Fibroblast of lung (primary cell): ENCODE measurements around the gene MAMLD1. TPM values are rescaled to one million over a fixed set of nuclear protein-coding genes. Genes with fewer than 3 reads are reported as not detected.

ENCODE experiments used
- DNase-seq, 2 donors: peaks; one replicate each; pipeline versions ENCODE4 v3.0.0 to v3.0.0-alpha.2; 2010; ENCODE audit warnings: low read depth in 2 of 2
- H2AFZ ChIP-seq: 2 replicates; pipeline ENCODE4 v1.5.1; 2012; ENCODE audit warnings: low read length, control low read depth, inconsistent platforms
- H3K27ac ChIP-seq: 2 replicates; pipeline ENCODE4 v1.5.1; 2011; ENCODE audit warnings: low read length, control low read depth; ENCODE audit not compliant: insufficient read depth
- H3K27me3 ChIP-seq: 2 replicates; pipeline ENCODE4 v1.5.1; 2011; ENCODE audit warnings: mild to moderate bottlenecking, low read length; ENCODE audit not compliant: control insufficient read depth, insufficient read depth
- H3K36me3 ChIP-seq: 2 replicates; pipeline ENCODE4 v1.5.1; 2011; ENCODE audit warnings: low read length; ENCODE audit not compliant: control insufficient read depth, insufficient read depth
- H3K4me1 ChIP-seq: 2 replicates; pipeline ENCODE4 v1.5.1; 2011; ENCODE audit warnings: low read length; ENCODE audit not compliant: control insufficient read depth, insufficient read depth; ENCODE audit errors: extremely low read depth
- H3K4me2 ChIP-seq: 2 replicates; pipeline ENCODE4 v1.5.1; 2011; ENCODE audit warnings: low read length, control low read depth; ENCODE audit not compliant: insufficient read depth; ENCODE audit errors: extremely low read depth
- H3K4me3 ChIP-seq, 4 experiments: fragments of 200-600 bp in 1 of 4; sonication (generic) in 1 of 4; replicated peaks in 1 of 4; 2 replicates each; pipeline ENCODE4 v1.5.1; 2011 to 2016; ENCODE audit warnings: low read length in 4 of 4, low read depth in 3 of 4, mild to moderate bottlenecking in 3 of 4, control low read depth in 2 of 4, inconsistent platforms in 1 of 4, mixed read lengths in 1 of 4; ENCODE audit not compliant: insufficient read depth in 1 of 4; ENCODE audit errors: control extremely low read depth in 1 of 4
- H3K79me2 ChIP-seq: 2 replicates; pipeline ENCODE4 v1.5.1; 2012; ENCODE audit warnings: mild to moderate bottlenecking, low read length, inconsistent platforms; ENCODE audit not compliant: control insufficient read depth, insufficient read depth
- H3K9ac ChIP-seq: 2 replicates; pipeline ENCODE4 v1.5.1; 2011; ENCODE audit warnings: mild to moderate bottlenecking, low read length, control low read depth; ENCODE audit not compliant: insufficient read depth
- H3K9me3 ChIP-seq: 2 replicates; pipeline ENCODE4 v1.5.1; 2012; ENCODE audit warnings: low read depth, low read length; ENCODE audit not compliant: control insufficient read depth, insufficient read depth
- H4K20me1 ChIP-seq: 2 replicates; pipeline ENCODE4 v1.5.1; 2011; ENCODE audit warnings: low read length; ENCODE audit not compliant: control insufficient read depth, insufficient read depth; ENCODE audit errors: extremely low read depth
- EZH2 ChIP-seq: IDR thresholded peaks from 2 replicates; pipeline ENCODE4 v1.5.1; 2012; ENCODE audit warnings: low read length, control low read depth, mild to moderate bottlenecking; ENCODE audit errors: missing control alignments
- polyA plus RNA-seq, 2 donors: library from polyadenylated mRNA; depleted of rRNA in 1 of 2; stranded (reverse) in 1 of 2; unstranded in 1 of 2; fragments of >200 nt; gene quantifications; 2 replicates each; pipeline ENCODE4 v1.2.1, GENCODE V29; 2011 to 2012; ENCODE audit warnings: missing spikeins in 1 of 2
- total RNA-seq: library from RNA; depleted of rRNA; stranded (reverse); fragments of >200 nt; gene quantifications from 2 replicates; pipeline ENCODE4 v1.2.1, GENCODE V29; 2014
- TF ChIP-seq, protein P1 (sequence below), 2 donors: IDR thresholded peaks in 1 of 2; conservative IDR thresholded peaks in 1 of 2; 1 replicate in 1 of 2; 2 replicates in 1 of 2; pipeline ENCODE4 v1.5.1; 2011 to 2012; ENCODE audit warnings: low read length in 2 of 2, control low read depth in 1 of 2, inconsistent platforms in 1 of 2, low read depth in 1 of 2, mild to moderate bottlenecking in 1 of 2

The MAMLD1 gene
- total and polyA plus RNA-seq, 2 donors (not counting 1 experiment from before 2014, with no cell fraction given): 3.6 to 15.5 TPM

DNA sequence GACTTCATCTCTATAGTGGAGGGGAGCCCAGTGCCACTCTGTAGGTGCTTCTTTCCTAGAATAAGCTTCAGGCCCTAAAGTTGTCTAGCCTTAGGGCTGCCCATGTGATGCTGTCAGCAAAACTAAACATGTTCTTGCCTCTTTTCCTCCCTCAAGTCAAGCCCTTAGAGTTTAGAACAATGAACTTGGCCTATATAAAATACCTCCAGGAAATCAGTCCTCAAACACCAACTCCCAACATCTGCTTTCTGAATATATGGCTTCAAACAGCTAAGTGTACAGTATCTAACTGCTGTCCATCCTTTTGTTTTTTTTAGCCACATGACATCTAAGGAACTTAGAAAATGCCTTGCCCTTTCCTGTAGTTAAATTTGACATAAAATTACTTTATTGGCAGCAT, 91.0 kb downstream of the MAMLD1 start:
- Histone ChIP-seq H4K20me1 (peaks cover 2% of the 10 kb centered on the region), H3K27me3 (no peaks in the 10 kb centered on the region), H3K27ac (no peak overlapping the region), H3K36me3 (no peaks in the 10 kb centered on the region), H3K4me2 (no peak overlapping the region), H3K9me3 (no peaks in the 10 kb centered on the region), H3K4me3 (no peak overlapping the region), H3K9ac (no peak overlapping the region), H2AFZ (no peak overlapping the region), H3K4me1 (no peaks in the 10 kb centered on the region), H3K79me2 (no peaks in the 10 kb centered on the region)
- DNase-seq: no peak
- TF ChIP-seq, protein P1, sequence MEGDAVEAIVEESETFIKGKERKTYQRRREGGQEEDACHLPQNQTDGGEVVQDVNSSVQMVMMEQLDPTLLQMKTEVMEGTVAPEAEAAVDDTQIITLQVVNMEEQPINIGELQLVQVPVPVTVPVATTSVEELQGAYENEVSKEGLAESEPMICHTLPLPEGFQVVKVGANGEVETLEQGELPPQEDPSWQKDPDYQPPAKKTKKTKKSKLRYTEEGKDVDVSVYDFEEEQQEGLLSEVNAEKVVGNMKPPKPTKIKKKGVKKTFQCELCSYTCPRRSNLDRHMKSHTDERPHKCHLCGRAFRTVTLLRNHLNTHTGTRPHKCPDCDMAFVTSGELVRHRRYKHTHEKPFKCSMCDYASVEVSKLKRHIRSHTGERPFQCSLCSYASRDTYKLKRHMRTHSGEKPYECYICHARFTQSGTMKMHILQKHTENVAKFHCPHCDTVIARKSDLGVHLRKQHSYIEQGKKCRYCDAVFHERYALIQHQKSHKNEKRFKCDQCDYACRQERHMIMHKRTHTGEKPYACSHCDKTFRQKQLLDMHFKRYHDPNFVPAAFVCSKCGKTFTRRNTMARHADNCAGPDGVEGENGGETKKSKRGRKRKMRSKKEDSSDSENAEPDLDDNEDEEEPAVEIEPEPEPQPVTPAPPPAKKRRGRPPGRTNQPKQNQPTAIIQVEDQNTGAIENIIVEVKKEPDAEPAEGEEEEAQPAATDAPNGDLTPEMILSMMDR (conservative IDR thresholded peaks at IDR 0.05 in 1 of 2, IDR thresholded peaks at IDR 0.05 in 1 of 2; ENCODE audit: low read depth in 1 of 2, low read length in 2 of 2): no peak
- no peak for TF ChIP-seq EZH2

DNA sequence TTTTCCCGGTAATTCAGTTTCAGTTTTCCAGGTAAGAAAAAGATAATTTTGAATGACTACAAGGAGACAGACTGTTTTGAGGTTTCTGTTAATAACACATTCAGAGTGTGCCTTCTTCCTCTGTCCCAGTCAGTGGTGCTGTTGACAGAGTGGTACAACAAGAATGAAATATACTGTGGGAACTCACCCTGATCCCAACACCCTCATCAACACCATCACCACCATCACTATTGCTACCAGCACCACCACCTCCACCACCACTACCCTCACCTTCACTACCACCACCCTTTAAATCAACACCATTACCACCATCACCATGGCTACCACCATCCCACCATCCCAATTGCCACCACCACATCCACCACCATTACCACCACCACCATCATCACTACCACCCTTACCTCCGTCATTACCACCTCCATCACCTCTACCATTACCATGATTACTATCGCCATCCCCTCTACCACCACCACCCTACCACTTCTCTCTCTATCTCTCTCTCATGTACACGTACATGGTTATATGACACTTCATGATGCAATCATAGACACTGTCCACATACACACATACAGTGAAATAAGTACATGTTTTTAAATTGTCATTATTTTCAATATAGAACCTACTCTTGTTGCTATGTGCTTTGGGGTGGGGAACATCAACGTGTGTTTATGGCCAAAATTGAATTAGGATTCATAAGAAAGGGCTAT, 91.5 kb downstream of the MAMLD1 start:
- H3K4me1 ChIP-seq: no peaks in the 10 kb centered on the region
- TF ChIP-seq EZH2: no peak
- TF ChIP-seq, protein P1 (conservative IDR thresholded peaks at IDR 0.05 in 1 of 2, IDR thresholded peaks at IDR 0.05 in 1 of 2; ENCODE audit: low read depth in 1 of 2, low read length in 2 of 2): no peak

DNA sequence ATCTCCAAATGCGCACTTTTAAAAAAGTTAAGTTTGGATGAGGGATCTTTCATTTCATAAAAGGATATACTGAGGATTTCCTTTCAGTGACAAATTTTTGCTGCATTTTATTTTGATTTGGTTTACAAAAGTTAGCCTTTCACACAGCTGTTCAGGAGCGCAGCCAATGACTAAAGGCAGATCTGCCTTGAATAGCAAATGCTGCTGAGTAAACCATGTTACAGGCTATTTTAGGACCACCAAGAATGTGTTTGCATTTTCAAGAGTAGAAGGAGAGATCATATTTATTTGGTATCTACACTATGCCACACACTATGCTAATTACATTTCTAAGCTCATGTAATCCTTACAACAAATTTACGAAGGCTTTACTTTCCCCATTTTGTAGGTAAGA, 92.1 kb downstream of the MAMLD1 start:
- H3K79me2 ChIP-seq: no peaks in the 10 kb centered on the region
- H4K20me1 ChIP-seq: peaks cover 2% of the 10 kb centered on the region
- H3K9ac ChIP-seq: no peak overlapping the region
- H3K4me1 ChIP-seq: no peaks in the 10 kb centered on the region
- DNase-seq: peak in 1 of 2 donors; percentile 14
- no peaks in the 10 kb centered on the region for H3K9me3 ChIP-seq
- H3K4me2 ChIP-seq: no peak overlapping the region
- no peaks in the 10 kb centered on the region for H3K27me3 ChIP-seq
- H3K4me3 ChIP-seq: no peak overlapping the region
- H3K27ac ChIP-seq: no peak overlapping the region
- no peak for TF ChIP-seq EZH2
- TF ChIP-seq, protein P1 (conservative IDR thresholded peaks at IDR 0.05 in 1 of 2, IDR thresholded peaks at IDR 0.05 in 1 of 2; ENCODE audit: low read depth in 1 of 2, low read length in 2 of 2): no peak
- H2AFZ ChIP-seq: no peak overlapping the region
- H3K36me3 ChIP-seq: no peaks in the 10 kb centered on the region

More for the DNA sequence above, 91.5 kb downstream of the MAMLD1 start:
- Histone ChIP-seq H3K36me3 (no peaks in the 10 kb centered on the region), H3K27ac (no peak overlapping the region), H3K79me2 (no peaks in the 10 kb centered on the region), H4K20me1 (peaks cover 2% of the 10 kb centered on the region), H3K9ac (no peak overlapping the region), H3K4me3 (no peak overlapping the region), H3K4me2 (no peak overlapping the region), H3K9me3 (no peaks in the 10 kb centered on the region), H3K27me3 (no peaks in the 10 kb centered on the region), H2AFZ (no peak overlapping the region)
- no peak for DNase-seq
